ENCODE data around the gene DNAH7. TPM values are rescaled to one million over a fixed set of nuclear protein-coding genes. Genes with fewer than 3 reads are reported as not detected.
A peak's percentile ranks its signal among the peaks of the same experiment; 100 is the strongest.
"Not testable (repeated sequence)": the region's sequence is repeated elsewhere in the genome, so short reads cannot be mapped to it uniquely, and the experiment has no call there.

DNAH7 gene
- total RNA-seq (2014; rRNA removed; shearing (Covaris generic)), result 0.64 and 1.1 TPM in 2 replicates

DNA sequence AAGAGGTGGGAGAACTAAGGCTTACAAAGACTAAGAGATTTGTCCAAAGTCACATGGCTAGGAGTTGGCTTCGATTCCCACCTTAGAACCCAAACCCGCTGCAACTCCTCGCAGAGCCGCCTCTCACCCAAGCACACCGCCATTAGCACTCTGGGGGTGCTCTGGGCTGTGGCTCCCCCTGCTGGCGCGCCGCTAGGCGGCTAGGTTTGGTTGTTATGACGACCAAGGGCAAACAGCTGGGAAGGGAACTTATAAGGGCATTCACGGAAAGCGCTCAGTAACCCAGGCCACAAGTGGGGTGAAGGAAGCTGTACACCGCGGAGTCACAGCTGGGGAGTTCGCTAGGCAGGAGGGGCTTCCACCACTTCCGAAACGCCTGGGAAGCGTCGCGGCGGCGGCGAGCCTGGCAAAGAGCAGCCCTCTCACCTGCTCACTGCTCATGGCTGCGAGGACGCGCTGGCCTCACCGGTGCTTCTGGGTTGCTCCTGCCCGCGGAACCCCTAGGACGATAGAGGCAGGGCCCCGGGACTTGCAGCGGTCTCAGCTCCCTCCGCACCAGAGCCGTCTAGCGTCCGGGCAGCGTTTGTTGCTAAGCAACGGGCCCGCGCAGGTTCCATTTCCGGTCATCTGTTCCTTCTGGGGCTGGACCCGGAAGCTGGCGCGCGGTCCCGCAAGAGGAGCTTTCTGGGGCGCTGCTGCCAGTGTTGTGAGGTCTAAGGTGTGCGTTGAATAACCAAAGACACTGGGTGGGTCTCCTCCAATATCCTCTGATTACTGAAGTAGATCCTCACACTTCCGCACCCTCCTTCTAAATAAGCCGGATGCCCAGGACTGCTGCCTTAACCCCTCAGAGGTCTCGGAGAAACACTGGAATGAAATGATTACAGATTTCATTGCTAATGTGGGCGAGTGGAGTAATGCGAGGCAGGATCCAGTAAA, at the start of gene DNAH7:
TSS of gene DNAH7 (minus strand) at position 567 of the 939 bp plus-strand sequence. CDS start at position 441, 126 bp downstream.
- peak; percentile 84 for DNase-seq (ENCODE audit: low read depth)

DNA sequence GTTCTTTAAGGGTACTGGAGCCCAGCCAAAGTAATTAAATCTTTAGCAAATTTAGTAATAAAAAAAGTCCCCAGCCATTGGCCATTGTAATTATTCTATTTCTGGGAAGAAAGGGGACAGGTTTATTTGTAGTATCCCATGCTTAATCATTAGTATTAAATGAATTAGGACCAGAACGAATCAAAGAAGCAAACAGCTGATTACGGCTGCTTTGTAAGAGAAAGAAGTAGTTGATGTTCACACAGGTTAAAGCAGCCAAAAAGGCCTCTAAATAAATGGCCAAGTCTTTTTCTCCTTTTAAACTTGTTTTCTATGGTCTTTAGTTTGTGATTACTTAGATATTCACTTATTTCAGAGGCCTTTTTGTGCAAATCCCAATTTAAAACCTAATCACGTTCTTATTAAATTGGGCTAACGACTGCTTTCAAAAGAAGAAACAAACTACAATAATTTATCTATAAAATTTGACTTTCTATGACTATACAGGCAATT, 48.6 kb upstream of the DNAH7 start:
- DNase-seq (ENCODE audit: low read depth), result no peak

DNA sequence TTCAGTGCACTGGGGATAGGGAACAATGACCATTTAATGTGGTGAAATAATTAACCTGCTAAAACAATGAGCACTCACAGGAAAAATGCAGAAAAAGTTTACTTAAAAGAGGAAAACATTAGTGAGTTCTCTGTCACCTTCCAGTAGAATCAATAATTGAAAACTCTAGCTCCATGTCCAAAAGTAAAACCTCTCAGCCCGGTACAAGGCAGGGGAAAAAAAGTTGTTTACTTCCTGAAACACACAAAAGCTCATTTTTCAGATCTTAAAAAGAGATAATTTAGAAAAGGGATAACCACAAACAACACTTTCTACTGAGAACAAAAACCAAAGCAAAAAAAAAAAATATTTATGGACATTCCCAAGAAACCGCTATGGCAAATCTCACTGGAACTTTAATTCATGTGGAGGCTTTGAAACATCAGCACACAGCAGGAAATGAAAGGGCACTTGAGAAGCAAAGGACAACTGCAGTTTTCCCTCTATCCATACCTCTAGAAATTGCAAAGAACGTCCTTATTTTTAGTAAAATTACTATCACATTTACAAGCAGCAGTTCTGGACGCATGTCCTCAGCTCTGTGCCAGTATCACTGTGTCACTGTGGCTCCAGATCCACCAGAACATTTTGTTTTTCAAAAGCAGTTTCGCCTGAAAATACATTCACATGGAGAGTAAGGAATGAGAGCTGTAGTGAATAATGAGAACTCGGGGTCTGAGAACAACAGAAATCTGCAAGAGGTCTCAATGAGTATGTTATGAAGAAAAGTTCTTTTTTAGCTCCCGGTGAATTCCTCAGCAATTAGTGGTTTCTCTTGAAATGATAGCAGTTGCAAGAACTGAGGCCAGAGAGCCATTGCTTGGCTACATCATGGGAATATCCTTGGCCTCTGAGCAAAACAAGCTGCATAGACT, 44.7 kb upstream of the DNAH7 start:
- peak; percentile 83 for DNase-seq (ENCODE audit: low read depth)

GRCh38 chr2:196112418-196113034, 43.9 kb upstream of the DNAH7 start:
- peak; percentile 69 for DNase-seq (ENCODE audit: low read depth)

GRCh38 chr2:196108604-196109003, 40.0 kb upstream of the DNAH7 start:
- no peak for DNase-seq (ENCODE audit: low read depth)

- DNase-seq (ENCODE audit: low read depth), result no peak
Observed at GRCh38 chr2:196105951-196106350, 37.3 kb upstream of the DNAH7 start.

- DNase-seq (ENCODE audit: low read depth), result no peak
Observed at GRCh38 chr2:196104066-196104465, 35.4 kb upstream of the DNAH7 start.

GRCh38 chr2:196103626-196104025, 35.0 kb upstream of the DNAH7 start:
- DNase-seq (ENCODE audit: low read depth), result no peak

- peak; percentile 21 for DNase-seq (ENCODE audit: low read depth)
Observed at GRCh38 chr2:196101325-196101991, 32.8 kb upstream of the DNAH7 start.

DNA sequence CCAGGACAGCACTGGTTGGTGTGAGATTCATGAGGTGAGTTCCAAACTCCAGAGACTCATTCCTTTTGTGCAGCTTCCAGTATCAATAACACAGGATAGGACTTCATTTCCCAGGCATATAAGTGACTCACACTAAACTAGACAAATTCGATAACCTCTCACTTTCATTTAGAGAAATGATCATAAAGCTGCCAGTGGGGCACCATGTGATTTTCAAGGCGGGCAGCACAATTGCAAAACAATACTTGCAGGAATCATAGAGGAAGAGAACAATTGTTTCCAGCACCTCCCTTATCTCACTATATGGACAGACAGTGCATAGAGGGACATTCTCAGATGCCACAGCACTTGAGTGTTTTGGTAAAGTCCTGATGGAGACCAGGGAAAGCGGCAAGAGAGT, 31.3 kb upstream of the DNAH7 start:
- no peak for DNase-seq (ENCODE audit: low read depth)

DNA sequence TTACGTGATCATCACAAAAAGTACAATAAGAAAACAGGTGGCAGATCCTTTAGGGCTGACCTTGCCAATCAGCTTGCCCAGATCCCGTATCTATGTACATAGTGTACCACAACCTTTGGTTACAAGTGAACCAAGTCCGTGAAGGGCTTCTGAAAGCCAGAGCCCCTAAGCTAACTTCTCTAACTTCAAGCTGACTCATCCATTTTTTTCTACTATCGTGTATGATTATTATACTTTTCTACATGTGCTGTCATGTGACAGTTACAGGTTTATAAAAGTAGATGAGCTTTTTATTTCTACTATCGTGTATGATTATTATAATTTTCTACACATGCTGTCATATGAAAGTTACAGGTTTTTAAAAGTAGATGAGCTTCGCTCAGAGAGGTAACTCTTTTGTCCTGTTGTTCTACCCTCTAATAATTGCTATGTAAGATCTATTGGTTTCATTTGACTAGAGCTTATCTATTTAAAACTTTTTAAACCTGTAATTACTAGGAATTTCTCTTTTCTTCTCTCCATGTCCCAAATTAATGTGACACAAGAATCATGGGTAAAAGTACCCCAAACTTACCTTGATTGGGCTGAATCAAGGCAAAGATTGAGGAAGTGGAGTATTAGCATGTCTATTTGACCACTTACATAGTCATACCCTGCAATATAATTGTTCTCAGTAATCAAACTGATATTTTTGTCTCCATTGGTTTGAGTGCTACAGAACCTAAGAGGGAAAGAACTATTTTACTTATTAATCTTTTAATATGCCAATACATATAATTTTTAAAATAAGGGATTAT, 29.4 kb upstream of the DNAH7 start:
- DNase-seq (ENCODE audit: low read depth), result no peak

GRCh38 chr2:196096982-196097745, 28.5 kb upstream of the DNAH7 start:
- no peak for DNase-seq (ENCODE audit: low read depth)

- no peak for DNase-seq (ENCODE audit: low read depth)
Observed at GRCh38 chr2:196096264-196096663, 27.6 kb upstream of the DNAH7 start.

GRCh38 chr2:196089448-196089847, 20.8 kb upstream of the DNAH7 start:
- DNase-seq (ENCODE audit: low read depth), result not testable (repeated sequence)

DNA sequence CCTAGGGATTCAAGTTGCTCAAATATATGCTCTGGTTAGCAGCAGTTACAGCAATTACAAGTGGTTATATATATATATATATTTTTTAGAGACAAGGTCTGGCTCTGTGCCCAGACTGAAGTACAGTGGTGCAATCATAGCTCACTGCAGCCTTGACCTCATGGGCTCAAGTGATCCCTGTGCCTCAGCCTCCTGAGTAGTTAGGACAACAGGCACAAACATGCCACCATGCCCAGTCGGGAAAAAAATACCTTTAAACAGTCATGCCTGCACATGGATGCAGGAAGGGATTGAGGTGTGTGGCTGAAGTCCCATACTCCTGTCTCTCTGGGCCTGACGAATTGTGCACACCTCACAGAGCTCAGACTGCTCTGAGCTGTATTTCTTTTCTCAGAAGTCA, 19.6 kb upstream of the DNAH7 start:
- peak; percentile 26 for DNase-seq (ENCODE audit: low read depth)

- DNase-seq (ENCODE audit: low read depth), result no peak
Observed at GRCh38 chr2:196086517-196087368, 18.1 kb upstream of the DNAH7 start.

- DNase-seq (ENCODE audit: low read depth), result no peak
Observed at GRCh38 chr2:196083601-196084000, 15.0 kb upstream of the DNAH7 start.

- DNase-seq (ENCODE audit: low read depth), result no peak
Observed at GRCh38 chr2:196080526-196080925, 11.9 kb upstream of the DNAH7 start.

DNA sequence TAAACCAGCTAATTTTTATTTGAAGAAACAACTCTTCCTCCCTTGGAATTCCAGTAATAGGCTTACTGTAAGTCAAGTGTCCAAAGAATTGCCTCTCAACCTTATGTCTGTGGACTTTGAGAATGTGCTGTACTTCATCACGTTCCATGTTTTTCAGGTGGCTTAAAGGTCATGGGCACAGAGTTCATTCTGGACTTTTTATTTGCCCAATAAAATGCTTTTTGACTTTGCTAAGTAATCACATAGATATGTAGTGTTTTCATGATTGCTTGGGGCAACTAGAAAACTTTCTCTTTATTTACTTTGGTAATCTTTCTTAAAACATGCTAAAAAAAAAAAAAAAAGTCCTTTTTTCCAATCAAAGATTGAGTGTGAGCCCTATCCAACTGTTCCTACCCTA, 10.4 kb upstream of the DNAH7 start:
- peak; percentile 45 for DNase-seq (ENCODE audit: low read depth)
